Pancreas (tissue), 10 donors: ENCODE results near the gene KCND1. TPM values are rescaled to one million over a fixed set of nuclear protein-coding genes. Genes with fewer than 3 reads are reported as not detected.

Experiments
- ATAC-seq, 4 donors: fragments of 200-7000 bp; cut with Tn5 transposase; one replicate each; pipeline versions ENCODE4 v1.8.0 to v1.9.1; 2020; ENCODE audit warnings: mild to moderate bottlenecking in 4 of 4, moderate library complexity in 4 of 4
- DNase-seq, 6 donors: peaks; one replicate each; pipeline ENCODE4 v3.0.0-alpha.2; 2020
- FAIRE-seq: peaks from 2 replicates; lab custom pipeline; 2012; peaks lifted over from hg19 to GRCh38; lab: Jason Lieb, UNC
- H3K27ac ChIP-seq, 4 donors: fragments of 200-600 bp; sonication (generic); 1 replicate in 3 of 4; 2 replicates in 1 of 4; pipeline versions ENCODE4 v1.5.0 to v1.8.0; 2020
- H3K27me3 ChIP-seq, 4 donors: fragments of 200-600 bp; one replicate each; pipeline ENCODE4 v1.8.0; 2021
- H3K36me3 ChIP-seq, 3 donors: fragments of 200-600 bp; sonication (generic) in 1 of 3; one replicate each; pipeline versions ENCODE4 v1.5.0 to v1.8.0; 2020 to 2021
- H3K4me1 ChIP-seq, 3 donors: fragments of 200-600 bp; one replicate each; pipeline ENCODE4 v1.8.0; 2021
- H3K4me3 ChIP-seq, 4 donors: fragments of 200-600 bp; sonication (generic) in 2 of 4; one replicate each; pipeline versions ENCODE4 v1.5.0 to v1.8.0; 2020 to 2021
- H3K9me3 ChIP-seq, 4 donors: fragments of 200-600 bp; one replicate each; pipeline ENCODE4 v1.8.0; 2021
- CTCF ChIP-seq, 4 donors: fragments of 200-600 bp; sonication (generic) in 3 of 4; IDR thresholded peaks; one replicate each; pipeline versions ENCODE4 v1.5.0 to v1.8.0; 2021; ENCODE audit warnings: antibody characterized with exemption in 4 of 4
- WGBS, 2 donors: extraction: QIAGEN DNeasy Blood & Tissue Kit; methylation state at CpG; one replicate each; pipeline ENCODE4 v1.1.7; 2013; 5-methylcytosine and 5-hydroxymethylcytosine counted together
- intact Hi-C, 3 donors: fragments of 100-400 bp; cut with DNase I; formaldehyde crosslinking; loops; one replicate each; pipeline versions ENCODE4 v1.11.1 to v1.14.2; 2022
- polyA plus RNA-seq, 2 donors: library from polyadenylated mRNA; stranded (reverse); fragments of 200-250 nt; gene quantifications; one replicate each; pipeline ENCODE4 v1.2.3, GENCODE V29; 2013
- total RNA-seq, 6 donors: library from RNA; stranded (reverse); fragmentation: NEBNext Ultra II Directional in 4 of 6; extraction: Animal tissue kit (Norgen Biotek cat#: 25700) in 4 of 6; gene quantifications; one replicate each; pipeline versions ENCODE4 v1.2.1 to v1.2.4, GENCODE V29; 2021 to 2023
- donor health status: healthy with polysubstance abuse.
- donor health status: DM: no; HTN: no; CAD: no; lungs with moderate emphysema.
- donor health status: DM: no; HTN: no; CAD: no.
- donor health status: control.
- donor health status: control.
- donor health status: Bipolar disorder and iron deficiency.
- donor health status: DM: yes; HTN: yes; CAD: no.
- donor health status: DM: no; HTN: no; CAD: no.
- donor health status: DM: no; HTN: no; CAD: no.
- donor health status: DM: yes; HTN: yes; CAD: no.

Gene KCND1
- total and polyA plus RNA-seq, 8 donors = 0.12 to 1.7 (median 0.91) TPM

- intact Hi-C loops = no loop called here
- H3K27me3 ChIP-seq = no peaks in the 10 kb centered on the region
- WGBS, 2 donors = 71 to 76% methylated on average over 15 of the region's 15 CpGs
- DNase-seq (no peak), FAIRE-seq (no peak), ATAC-seq (peak in 1 of 4 donors; percentile 20)
- H3K9me3 ChIP-seq = no peaks in the 10 kb centered on the region
- H3K36me3 ChIP-seq = no peaks in the 10 kb centered on the region
- H3K4me3 ChIP-seq = no peak overlapping the region
- H3K4me1 ChIP-seq = no peaks in the 10 kb centered on the region
- no peak for TF ChIP-seq CTCF (IDR thresholded peaks at IDR 0.05)
- no peak overlapping the region for H3K27ac ChIP-seq
Observed at GRCh38 chrX:48966796-48967579, 4.7 kb downstream of the KCND1 start.

- no peaks in the 10 kb centered on the region for H3K27me3 ChIP-seq
- ATAC-seq (no peak), DNase-seq (peak in 1 of 6 donors; percentile 75), FAIRE-seq (no peak)
- no peak for TF ChIP-seq CTCF (IDR thresholded peaks at IDR 0.05)
- no peaks in the 10 kb centered on the region for H3K9me3 ChIP-seq
- no peaks in the 10 kb centered on the region for H3K36me3 ChIP-seq
- H3K27ac ChIP-seq = no peak overlapping the region
- intact Hi-C loops = no loop called here
- H3K4me1 ChIP-seq = no peaks in the 10 kb centered on the region
- no peak overlapping the region for H3K4me3 ChIP-seq
- WGBS, 2 donors = 85 to 89% methylated on average over 14 of the region's 14 CpGs
Observed at GRCh38 chrX:48965959-48966358, 5.7 kb downstream of the KCND1 start.

GRCh38 chrX:48961585-48962091 lies 10.0 kb downstream of the KCND1 start:
- Histone ChIP-seq H3K27ac (no peak overlapping the region), H3K36me3 (no peaks in the 10 kb centered on the region), H3K9me3 (no peaks in the 10 kb centered on the region), H3K27me3 (no peaks in the 10 kb centered on the region), H3K4me3 (no peak overlapping the region), H3K4me1 (no peaks in the 10 kb centered on the region)
- no peak for TF ChIP-seq CTCF (IDR thresholded peaks at IDR 0.05)
- FAIRE-seq (no peak), DNase-seq (no peak), ATAC-seq (no peak)
- intact Hi-C loops = no loop called here
- 39 to 47% methylated on average over 5 of the region's 5 CpGs for WGBS, 2 donors

GRCh38 chrX:48960291-48960690 lies 11.4 kb downstream of the KCND1 start:
- H3K9me3 ChIP-seq = no peaks in the 10 kb centered on the region
- intact Hi-C loops = no loop called here
- 79 to 90% methylated on average over 2 of the region's 2 CpGs for WGBS, 2 donors
- DNase-seq (no peak), FAIRE-seq (no peak), ATAC-seq (no peak)
- H3K4me3 ChIP-seq = no peak overlapping the region
- no peaks in the 10 kb centered on the region for H3K27me3 ChIP-seq
- no peaks in the 10 kb centered on the region for H3K36me3 ChIP-seq
- no peak overlapping the region for H3K27ac ChIP-seq
- no peaks in the 10 kb centered on the region for H3K4me1 ChIP-seq
- TF ChIP-seq CTCF (IDR thresholded peaks at IDR 0.05) = no peak

- intact Hi-C loops = no loop called here
- Histone ChIP-seq H3K9me3 (no peaks in the 10 kb centered on the region), H3K36me3 (no peaks in the 10 kb centered on the region), H3K4me3 (peak overlapping the region in 3 of 4 donors; percentile 18 to 60 (median 55)), H3K4me1 (peaks cover 0 to 4% (median 0%) of the 10 kb centered on the region in 3 donors), H3K27ac (peak overlapping the region; percentile 63 to 97 (median 91)), H3K27me3 (no peaks in the 10 kb centered on the region)
- peak; percentile 3 to 8 (median 4) for ATAC-seq
- no peak for TF ChIP-seq CTCF (IDR thresholded peaks at IDR 0.05)
- peak in 4 of 6 donors; percentile 33 to 59 (median 46) for DNase-seq
- 1 to 36% methylated on average over 21 of the region's 21 CpGs for WGBS, 2 donors
- no peak for FAIRE-seq
Observed at GRCh38 chrX:48958635-48959094, 13.0 kb downstream of the KCND1 start.
